NCI-H2029 treated with DMSO at 0.1 percent for 48 hours (cell line): ENCODE data around the gene TRAF5.
A peak's percentile ranks its signal among the peaks of the same experiment; 100 is the strongest.
"Not testable (repeated sequence)": the region's sequence is repeated elsewhere in the genome, so short reads cannot be mapped to it uniquely, and the experiment has no call there.

Experiments
- DNase-seq: peaks from one replicate; lab custom pipeline; 2025; lab: John Stamatoyannopoulos, UW

TRAF5 gene

GRCh38 chr1:211326528-211327345 lies at the start of gene TRAF5:
Gene TRAF5 (plus strand): TSS chr1:211326833. CDS start chr1:211353240, 26,407 bp downstream.
- no peak for DNase-seq

GRCh38 chr1:211279340-211279739 lies 47.3 kb upstream of the TRAF5 start:
- no peak for DNase-seq

GRCh38 chr1:211280910-211281309 lies 45.7 kb upstream of the TRAF5 start:
- no peak for DNase-seq

GRCh38 chr1:211281320-211282022 lies 45.2 kb upstream of the TRAF5 start:
- DNase-seq = no peak

- no peak for DNase-seq
Measured at GRCh38 chr1:211282023-211282373, 44.6 kb upstream of the TRAF5 start.

- no peak for DNase-seq
Measured at GRCh38 chr1:211285196-211285595, 41.4 kb upstream of the TRAF5 start.

- no peak for DNase-seq
Measured at GRCh38 chr1:211287218-211287617, 39.4 kb upstream of the TRAF5 start.

GRCh38 chr1:211292411-211292810 lies 34.2 kb upstream of the TRAF5 start:
- DNase-seq = no peak

- no peak for DNase-seq
Measured at GRCh38 chr1:211296396-211296795, 30.2 kb upstream of the TRAF5 start.

GRCh38 chr1:211305044-211305443 lies 21.6 kb upstream of the TRAF5 start:
- DNase-seq = no peak

GRCh38 chr1:211309617-211310016 lies 17.0 kb upstream of the TRAF5 start:
- no peak for DNase-seq

GRCh38 chr1:211313392-211313791 lies 13.2 kb upstream of the TRAF5 start:
- no peak for DNase-seq

- no peak for DNase-seq
Measured at GRCh38 chr1:211318576-211319280, 7.9 kb upstream of the TRAF5 start.

- no peak for DNase-seq
Measured at GRCh38 chr1:211319892-211320291, 6.7 kb upstream of the TRAF5 start.

- DNase-seq = no peak
Measured at GRCh38 chr1:211320980-211321379, 5.7 kb upstream of the TRAF5 start.

GRCh38 chr1:211321646-211322045 lies 5.0 kb upstream of the TRAF5 start:
- not testable (repeated sequence) for DNase-seq

GRCh38 chr1:211323156-211324063 lies 3.2 kb upstream of the TRAF5 start:
- peak; percentile 61 for DNase-seq

GRCh38 chr1:211324992-211325775 lies 1.4 kb upstream of the TRAF5 start:
- no peak for DNase-seq

GRCh38 chr1:211326140-211326527 lies 499 bp upstream of the TRAF5 start:
- DNase-seq = no peak

GRCh38 chr1:211327346-211327921 lies 801 bp downstream of the TRAF5 start:
- no peak for DNase-seq
